K562 (cell line): ENCODE results near the gene SELENOW. TPM values are rescaled to one million over a fixed set of nuclear protein-coding genes. Genes with fewer than 3 reads are reported as not detected.

ENCODE experiments used
- ATAC-seq: fragments of 200-7000 bp; cut with Tn5 transposase; 3 replicates; pipeline ENCODE4 v1.9.1; 2020; ENCODE audit warnings: moderate library complexity
- BruUV-seq: library from RNA; stranded (reverse); fragments of 400-500 nt; replicated peaks from 2 replicates; lab custom pipeline; 2021; lab: Mats Ljungman, UMichigan
- CTCF ChIA-PET: fragments of 300-600 bp; formaldehyde crosslinking; extraction: SDS; loops from one replicate; lab custom pipeline; 2021; ENCODE audit warnings: low intra/inter-chr PET ratio; lab: Yijun Ruan, JAX
- POLR2A ChIA-PET: fragments of 300-600, 350-650 bp; sonication (Branson Sonifier 250); formaldehyde crosslinking; extraction: SDS; loops from one replicate; lab custom pipeline; 2021; ENCODE audit warnings: antibody characterized with exemption, inconsistent platforms; lab: Yijun Ruan, JAX
- DNase-seq, 4 experiments: peaks; one replicate each; pipeline versions ENCODE4 v3.0.0 to v3.0.0-alpha.2; 2011 to 2018; ENCODE audit warnings: low spot score in 3 of 4, mixed read lengths in 3 of 4; ENCODE audit errors: extremely low read depth in 1 of 4
- FAIRE-seq: peaks from 2 replicates; lab custom pipeline; 2011; peaks lifted over from hg19 to GRCh38; lab: Jason Lieb, UNC
- H2AFZ ChIP-seq: 2 replicates; pipeline ENCODE4 v1.6.0; 2011; ENCODE audit warnings: low read depth, low read length, control low read depth, inconsistent platforms
- H3K27ac ChIP-seq: fragments of 200-600 bp; 3 replicates; pipeline ENCODE4 v1.8.0; 2011; ENCODE audit warnings: low read depth, mild to moderate bottlenecking, control low read depth, inconsistent platforms, low read length, moderate library complexity, mixed read lengths; ENCODE audit errors: extremely low read depth
- H3K27me3 ChIP-seq, 2 experiments: fragments of 300-600 bp in 1 of 2; 2 replicates in 1 of 2; 3 replicates in 1 of 2; pipeline versions ENCODE4 v1.6.0 to v1.8.0; 2011; ENCODE audit warnings: inconsistent platforms in 2 of 2, low read length in 2 of 2, mild to moderate bottlenecking in 1 of 2, mixed read lengths in 1 of 2, moderate library complexity in 1 of 2; ENCODE audit not compliant: control insufficient read depth in 2 of 2, insufficient read depth in 2 of 2
- H3K36me3 ChIP-seq: fragments of 300-600 bp; 3 replicates; pipeline ENCODE4 v1.8.0; 2011; ENCODE audit warnings: mild to moderate bottlenecking, low read length, inconsistent platforms; ENCODE audit not compliant: control insufficient read depth, insufficient read depth
- H3K4me1 ChIP-seq, 2 experiments: fragments of 200-600 bp in 1 of 2; replicated peaks in 1 of 2; 2 replicates in 1 of 2; 3 replicates in 1 of 2; pipeline versions ENCODE4 v1.5.1 to v1.8.0; 2011; ENCODE audit warnings: inconsistent platforms in 2 of 2, low read length in 2 of 2, mild to moderate bottlenecking in 1 of 2, mixed read lengths in 1 of 2, moderate library complexity in 1 of 2; ENCODE audit not compliant: control insufficient read depth in 2 of 2, insufficient read depth in 2 of 2
- H3K4me2 ChIP-seq: 2 replicates; pipeline ENCODE4 v1.6.1; 2011; ENCODE audit warnings: low read length, control low read depth, inconsistent platforms, mixed read lengths; ENCODE audit not compliant: insufficient read depth
- H3K4me3 ChIP-seq: fragments of 200-600 bp; sonication (generic), shearing (Covaris generic); 2 replicates; pipeline ENCODE4 v1.5.1; 2016; ENCODE audit warnings: control low read depth, inconsistent platforms
- H3K79me2 ChIP-seq: fragments of 200-600 bp; 3 replicates; pipeline ENCODE4 v1.8.0; 2011; ENCODE audit warnings: low read length, inconsistent platforms; ENCODE audit not compliant: control insufficient read depth, insufficient read depth
- H3K9ac ChIP-seq, 2 experiments: 2 replicates each; pipeline versions ENCODE4 v1.6.0 to v1.6.1; 2011; ENCODE audit warnings: low read depth in 2 of 2, low read length in 2 of 2, control low read depth in 1 of 2, inconsistent platforms in 1 of 2, mild to moderate bottlenecking in 1 of 2, mixed read lengths in 1 of 2; ENCODE audit not compliant: insufficient read depth in 1 of 2
- H3K9me1 ChIP-seq: one replicate; pipeline ENCODE4 v1.6.0; 2011; ENCODE audit warnings: inconsistent platforms, mild to moderate bottlenecking, low read length, moderate library complexity; ENCODE audit not compliant: control insufficient read depth, insufficient read depth
- H3K9me3 ChIP-seq: replicated peaks from 2 replicates; pipeline ENCODE4 v1.5.1; 2011; ENCODE audit warnings: low read depth, low read length, inconsistent platforms; ENCODE audit not compliant: control insufficient read depth, insufficient read depth
- H4K20me1 ChIP-seq: replicated peaks from 2 replicates; pipeline ENCODE4 v1.6.1; 2011; ENCODE audit warnings: low read length, inconsistent platforms, mixed read lengths; ENCODE audit not compliant: control insufficient read depth, insufficient read depth
- HDGF ChIP-seq: fragments of 450-650 bp; IDR thresholded peaks from 2 replicates; pipeline ENCODE4 v1.6.1; 2016
- NFYB ChIP-seq: IDR thresholded peaks from 2 replicates; pipeline ENCODE4 v1.6.1; 2011; ENCODE audit warnings: mild to moderate bottlenecking, moderate library complexity; ENCODE audit not compliant: insufficient read length; ENCODE audit errors: extremely low read depth
- RBFOX2 ChIP-seq: fragments of 200-400 bp; formaldehyde crosslinking; IDR thresholded peaks from 2 replicates; pipeline ENCODE4 v1.6.1; 2017; ENCODE audit warnings: low read depth, mild to moderate bottlenecking, low read length, moderate library complexity
- WGBS: fragments of 100-300 bp; shearing (Covaris generic); methylation state at CpG from one replicate; pipeline ENCODE4 v1.1.6; 2016; ENCODE audit warnings: low coverage, mixed read lengths; ENCODE audit not compliant: insufficient coverage; ENCODE audit errors: missing lambda C conversion rate; 5-methylcytosine and 5-hydroxymethylcytosine counted together
- in situ Hi-C: fragments of 300-500 bp; cut with MboI; formaldehyde crosslinking; loops from 4 replicates; pipeline ENCODE4 v1.15.0; 2018; ENCODE audit warnings: inconsistent platforms, mixed read lengths
- intact Hi-C: fragments of 100-400 bp; cut with micrococcal nuclease; formaldehyde crosslinking; loops from 2 replicates; pipeline ENCODE4 v1.14.2; 2022
- polyA plus RNA-seq, 8 experiments: library from polyadenylated mRNA; depleted of rRNA in 4 of 8; stranded (reverse) in 5 of 8; unstranded in 3 of 8; fragments of >200 nt; fragmentation: Nextera tagmentation in 2 of 8; fragmentation: Illumina TruSeq in 1 of 8; extraction: Ambion mirVana in 2 of 8; extraction: Trizol in 1 of 8; gene quantifications; 2 replicates each; pipeline versions ENCODE4 v1.2.1 to v1.2.3, GENCODE V29; 2011 to 2014; ENCODE audit warnings: inconsistent platforms in 1 of 8, missing spikeins in 1 of 8
- total RNA-seq, 7 experiments: library from RNA; depleted of rRNA in 6 of 7; stranded (reverse); fragments of >200 nt in 6 of 7; fragmentation: Illumina TruSeq in 2 of 7; extraction: Trizol in 2 of 7; gene quantifications; 2 replicates each; pipeline versions ENCODE4 v1.2.1 to v1.2.3, GENCODE V29; 2011 to 2021; ENCODE audit warnings: low replicate concordance in 1 of 7
- TF ChIP-seq, protein P1 (sequence below), 2 experiments: fragments of 450-650 bp; IDR thresholded peaks; 2 replicates each; pipeline ENCODE4 v1.6.1; 2018; ENCODE audit warnings: mild to moderate bottlenecking in 2 of 2, low read depth in 1 of 2; ENCODE audit not compliant: partially characterized antibody in 2 of 2

SELENOW gene
- total and polyA plus RNA-seq, 9 of the 15 experiments (the other 6 are each of a cell fraction or from before 2014, with no cell fraction given): 91.9 to 279 (median 156) TPM

- TF ChIP-seq, protein P1, sequence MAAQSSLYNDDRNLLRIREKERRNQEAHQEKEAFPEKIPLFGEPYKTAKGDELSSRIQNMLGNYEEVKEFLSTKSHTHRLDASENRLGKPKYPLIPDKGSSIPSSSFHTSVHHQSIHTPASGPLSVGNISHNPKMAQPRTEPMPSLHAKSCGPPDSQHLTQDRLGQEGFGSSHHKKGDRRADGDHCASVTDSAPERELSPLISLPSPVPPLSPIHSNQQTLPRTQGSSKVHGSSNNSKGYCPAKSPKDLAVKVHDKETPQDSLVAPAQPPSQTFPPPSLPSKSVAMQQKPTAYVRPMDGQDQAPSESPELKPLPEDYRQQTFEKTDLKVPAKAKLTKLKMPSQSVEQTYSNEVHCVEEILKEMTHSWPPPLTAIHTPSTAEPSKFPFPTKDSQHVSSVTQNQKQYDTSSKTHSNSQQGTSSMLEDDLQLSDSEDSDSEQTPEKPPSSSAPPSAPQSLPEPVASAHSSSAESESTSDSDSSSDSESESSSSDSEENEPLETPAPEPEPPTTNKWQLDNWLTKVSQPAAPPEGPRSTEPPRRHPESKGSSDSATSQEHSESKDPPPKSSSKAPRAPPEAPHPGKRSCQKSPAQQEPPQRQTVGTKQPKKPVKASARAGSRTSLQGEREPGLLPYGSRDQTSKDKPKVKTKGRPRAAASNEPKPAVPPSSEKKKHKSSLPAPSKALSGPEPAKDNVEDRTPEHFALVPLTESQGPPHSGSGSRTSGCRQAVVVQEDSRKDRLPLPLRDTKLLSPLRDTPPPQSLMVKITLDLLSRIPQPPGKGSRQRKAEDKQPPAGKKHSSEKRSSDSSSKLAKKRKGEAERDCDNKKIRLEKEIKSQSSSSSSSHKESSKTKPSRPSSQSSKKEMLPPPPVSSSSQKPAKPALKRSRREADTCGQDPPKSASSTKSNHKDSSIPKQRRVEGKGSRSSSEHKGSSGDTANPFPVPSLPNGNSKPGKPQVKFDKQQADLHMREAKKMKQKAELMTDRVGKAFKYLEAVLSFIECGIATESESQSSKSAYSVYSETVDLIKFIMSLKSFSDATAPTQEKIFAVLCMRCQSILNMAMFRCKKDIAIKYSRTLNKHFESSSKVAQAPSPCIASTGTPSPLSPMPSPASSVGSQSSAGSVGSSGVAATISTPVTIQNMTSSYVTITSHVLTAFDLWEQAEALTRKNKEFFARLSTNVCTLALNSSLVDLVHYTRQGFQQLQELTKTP (IDR thresholded peaks at IDR 0.05; ENCODE audit: low read depth in 1 of 2, partially characterized antibody in 2 of 2): peak in 1 of 2 experiments; percentile 24
- TF ChIP-seq HDGF: 0 out of 2 replicates have a peak, but pooled peaks have one; percentile 24
Observed at GRCh38 chr19:47746129-47746528, 32.4 kb upstream of the SELENOW start (continued).

DNA sequence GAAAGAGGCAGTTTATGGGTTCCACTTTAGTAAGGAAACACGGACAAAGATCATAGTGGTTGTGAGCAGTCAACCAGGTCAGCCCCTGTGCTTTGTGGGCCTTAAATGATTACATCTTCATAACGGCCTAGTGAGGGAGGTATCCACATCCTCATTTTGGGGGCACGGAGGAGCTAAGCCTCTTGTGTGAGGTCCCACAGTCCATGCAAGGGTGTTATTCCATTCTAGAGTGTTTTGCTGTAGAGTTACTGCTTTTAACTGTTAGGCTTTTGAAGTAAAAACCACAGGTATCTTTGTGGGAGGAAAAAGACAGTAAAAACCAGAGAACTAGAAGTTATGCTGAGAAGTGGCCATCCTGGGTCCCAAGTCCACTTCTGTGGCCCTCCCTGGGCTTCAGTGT is 29.2 kb upstream of the SELENOW start:
- H3K36me3 ChIP-seq: peaks cover 74% of the 10 kb centered on the region
- ChIA-PET POLR2A (interaction anchor here (0.7 kb wide), 1 partner anchor 15 kb away, joined by 3 read pairs; no protein-coding TSS in a partner anchor), CTCF (no interaction called here)
- no peak overlapping the region for H2AFZ ChIP-seq
- WGBS: 92% methylated on average over 3 of the region's 3 CpGs
- intact Hi-C loops: no loop called here
- peaks cover 8% of the 10 kb centered on the region; the same call in 1 of the 2 replicates for H4K20me1 ChIP-seq
- FAIRE-seq (no peak), DNase-seq (no peak), ATAC-seq (no peak)
- 0 out of 2 replicates have a peak, but pooled peaks have one; percentile 17 for TF ChIP-seq RBFOX2
- TF ChIP-seq NFYB: no peak
- H3K4me2 ChIP-seq: no peak overlapping the region
- H3K27ac ChIP-seq: no peak overlapping the region
- H3K4me3 ChIP-seq: no peak overlapping the region
- no TSS peak for BruUV-seq
- H3K9me1 ChIP-seq: peaks cover 3% of the 10 kb centered on the region
- H3K79me2 ChIP-seq: peaks cover 45% of the 10 kb centered on the region
- no peaks in the 10 kb centered on the region for H3K9me3 ChIP-seq
- H3K9ac ChIP-seq: no peak overlapping the region
- in situ Hi-C loops: no loop called here
- H3K27me3 ChIP-seq: no peaks in the 10 kb centered on the region
- peaks cover 10 to 17% of the 10 kb centered on the region in 2 experiments for H3K4me1 ChIP-seq
